Measurements from ENCODE around the gene SLC4A5.
A peak's percentile ranks its signal among the peaks of the same experiment; 100 is the strongest.

SLC4A5 gene

GRCh38 chr2:74261204-74261864 is 81.9 kb downstream of the SLC4A5 start:
- TF ChIP-seq CTCF (IDR thresholded peaks at IDR 0.05; ENCODE audit: extremely low read depth, insufficient read depth, missing control alignments): peak; percentile 13
- in situ Hi-C loops (cut with MboI; ENCODE audit: low pct_unique_long_range_greater_than_20kb, low sequenced_read_pairs, unreplicated experiment): no loop called here
- DNase-seq (ENCODE audit: low spot score): no peak

GRCh38 chr2:74260495-74260894 is 82.7 kb downstream of the SLC4A5 start:
- in situ Hi-C loops (cut with MboI; ENCODE audit: low pct_unique_long_range_greater_than_20kb, low sequenced_read_pairs, unreplicated experiment): no loop called here
- no peak for DNase-seq (ENCODE audit: low spot score)
- TF ChIP-seq CTCF (IDR thresholded peaks at IDR 0.05; ENCODE audit: extremely low read depth, insufficient read depth, missing control alignments): no peak

- DNase-seq (ENCODE audit: low spot score): no peak
- in situ Hi-C loops (cut with MboI; ENCODE audit: low pct_unique_long_range_greater_than_20kb, low sequenced_read_pairs, unreplicated experiment): no loop called here
- TF ChIP-seq CTCF (IDR thresholded peaks at IDR 0.05; ENCODE audit: extremely low read depth, insufficient read depth, missing control alignments): no peak
Measured at GRCh38 chr2:74259733-74260132, 83.5 kb downstream of the SLC4A5 start.

- DNase-seq (ENCODE audit: low spot score): no peak
- in situ Hi-C loops (cut with MboI; ENCODE audit: low pct_unique_long_range_greater_than_20kb, low sequenced_read_pairs, unreplicated experiment): no loop called here
- TF ChIP-seq CTCF (IDR thresholded peaks at IDR 0.05; ENCODE audit: extremely low read depth, insufficient read depth, missing control alignments): no peak
Measured at GRCh38 chr2:74259191-74259590, 84.0 kb downstream of the SLC4A5 start.

- TF ChIP-seq CTCF (IDR thresholded peaks at IDR 0.05; ENCODE audit: extremely low read depth, insufficient read depth, missing control alignments): no peak
- no peak for DNase-seq (ENCODE audit: low spot score)
- in situ Hi-C loops (cut with MboI; ENCODE audit: low pct_unique_long_range_greater_than_20kb, low sequenced_read_pairs, unreplicated experiment): no loop called here
Measured at GRCh38 chr2:74255660-74256213, 87.5 kb downstream of the SLC4A5 start.

GRCh38 chr2:74253971-74254310 is 89.3 kb downstream of the SLC4A5 start:
- no peak for TF ChIP-seq CTCF (IDR thresholded peaks at IDR 0.05; ENCODE audit: extremely low read depth, insufficient read depth, missing control alignments)
- no peak for DNase-seq (ENCODE audit: low spot score)
- in situ Hi-C loops (cut with MboI; ENCODE audit: low pct_unique_long_range_greater_than_20kb, low sequenced_read_pairs, unreplicated experiment): no loop called here

Measured in GM13977 (cell line).